ENCODE measurements around the gene SART1. TPM values are rescaled to one million over a fixed set of nuclear protein-coding genes. Genes with fewer than 3 reads are reported as not detected.

SART1 gene
- total and polyA plus RNA-seq, 10 of the 15 experiments (the other 5 are each of a cell fraction or from before 2014, with no cell fraction given), result 6.2 to 60.5 (median 37.4) TPM

DNA sequence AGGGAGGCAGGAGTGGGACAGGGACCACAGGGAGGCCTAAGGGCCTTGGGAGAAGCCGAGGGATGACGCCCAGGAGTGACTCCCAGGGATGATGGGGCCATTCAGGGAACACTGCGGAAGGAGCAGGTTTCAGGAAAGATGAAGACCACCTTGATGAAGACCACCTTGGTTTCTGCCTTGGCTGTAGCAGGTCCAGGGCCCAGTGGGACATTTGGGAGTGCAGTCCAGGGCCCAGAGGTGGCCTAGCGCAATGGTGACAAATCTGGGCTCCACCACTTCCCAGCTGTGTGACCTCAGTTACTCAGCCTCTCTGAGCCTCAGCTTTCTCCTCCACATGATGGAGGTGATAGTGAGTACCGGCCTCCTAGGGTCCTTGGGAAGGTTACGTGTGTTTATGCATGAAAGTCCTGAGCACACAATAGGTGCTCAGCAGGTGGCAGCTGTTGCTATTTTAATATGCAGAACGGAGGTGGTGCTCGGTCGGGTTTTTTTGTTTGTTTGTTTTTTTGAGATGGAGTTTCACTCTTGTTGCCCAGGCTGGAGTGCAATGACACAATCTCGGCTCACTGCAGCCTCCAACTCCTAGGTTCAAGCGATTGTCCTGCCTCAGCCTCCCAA lies 15.5 kb upstream of the SART1 start:
- ChIA-PET SMC1A (ENCODE audit: uncharacterized antibody, unreplicated experiment) (no interaction called here), RAD21 (ENCODE audit: unreplicated experiment) (no interaction called here), POLR2A (no interaction called here), CTCF (interaction anchor here (1.3 kb wide), 1 partner anchor 61 kb away, joined by 3 read pairs; no protein-coding TSS in a partner anchor)
- no peaks in the 10 kb centered on the region for H3K36me3 ChIP-seq (ENCODE audit: control insufficient read depth in 2 of 2, insufficient read depth in 2 of 2, low read length in 1 of 2)
- no peaks in the 10 kb centered on the region for H3K79me2 ChIP-seq (ENCODE audit: control insufficient read depth, insufficient read depth, low read length)
- H3K9ac ChIP-seq (ENCODE audit: control insufficient read depth, insufficient read depth, low read length), result no peak overlapping the region
- intact Hi-C loops (cut with micrococcal nuclease; ENCODE audit: unreplicated experiment), result no loop called here
- no peaks in the 10 kb centered on the region for H4K20me1 ChIP-seq (ENCODE audit: control insufficient read depth, insufficient read depth)
- H3K9me3 ChIP-seq (replicated peaks; ENCODE audit: control insufficient read depth, insufficient read depth, low read length), result no peaks in the 10 kb centered on the region
- TF ChIP-seq MTA2 (IDR thresholded peaks at IDR 0.05; ENCODE audit: low read depth), result no peak
- TF ChIP-seq IRF4 (IDR thresholded peaks at IDR 0.05; ENCODE audit: low read depth, low read length), result no peak
- no peak for TF ChIP-seq ZNF24 (IDR thresholded peaks at IDR 0.05)
- TF ChIP-seq, protein P1, sequence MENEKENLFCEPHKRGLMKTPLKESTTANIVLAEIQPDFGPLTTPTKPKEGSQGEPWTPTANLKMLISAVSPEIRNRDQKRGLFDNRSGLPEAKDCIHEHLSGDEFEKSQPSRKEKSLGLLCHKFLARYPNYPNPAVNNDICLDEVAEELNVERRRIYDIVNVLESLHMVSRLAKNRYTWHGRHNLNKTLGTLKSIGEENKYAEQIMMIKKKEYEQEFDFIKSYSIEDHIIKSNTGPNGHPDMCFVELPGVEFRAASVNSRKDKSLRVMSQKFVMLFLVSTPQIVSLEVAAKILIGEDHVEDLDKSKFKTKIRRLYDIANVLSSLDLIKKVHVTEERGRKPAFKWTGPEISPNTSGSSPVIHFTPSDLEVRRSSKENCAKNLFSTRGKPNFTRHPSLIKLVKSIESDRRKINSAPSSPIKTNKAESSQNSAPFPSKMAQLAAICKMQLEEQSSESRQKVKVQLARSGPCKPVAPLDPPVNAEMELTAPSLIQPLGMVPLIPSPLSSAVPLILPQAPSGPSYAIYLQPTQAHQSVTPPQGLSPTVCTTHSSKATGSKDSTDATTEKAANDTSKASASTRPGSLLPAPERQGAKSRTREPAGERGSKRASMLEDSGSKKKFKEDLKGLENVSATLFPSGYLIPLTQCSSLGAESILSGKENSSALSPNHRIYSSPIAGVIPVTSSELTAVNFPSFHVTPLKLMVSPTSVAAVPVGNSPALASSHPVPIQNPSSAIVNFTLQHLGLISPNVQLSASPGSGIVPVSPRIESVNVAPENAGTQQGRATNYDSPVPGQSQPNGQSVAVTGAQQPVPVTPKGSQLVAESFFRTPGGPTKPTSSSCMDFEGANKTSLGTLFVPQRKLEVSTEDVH (IDR thresholded peaks at IDR 0.05; ENCODE audit: low read depth, partially characterized antibody), result no peak
- TF ChIP-seq TARDBP (IDR thresholded peaks at IDR 0.05; ENCODE audit: borderline replicate concordance), result no peak
- TF ChIP-seq ZNF207 (IDR thresholded peaks at IDR 0.05; ENCODE audit: borderline replicate concordance), result no peak
- TF ChIP-seq, protein P2, sequence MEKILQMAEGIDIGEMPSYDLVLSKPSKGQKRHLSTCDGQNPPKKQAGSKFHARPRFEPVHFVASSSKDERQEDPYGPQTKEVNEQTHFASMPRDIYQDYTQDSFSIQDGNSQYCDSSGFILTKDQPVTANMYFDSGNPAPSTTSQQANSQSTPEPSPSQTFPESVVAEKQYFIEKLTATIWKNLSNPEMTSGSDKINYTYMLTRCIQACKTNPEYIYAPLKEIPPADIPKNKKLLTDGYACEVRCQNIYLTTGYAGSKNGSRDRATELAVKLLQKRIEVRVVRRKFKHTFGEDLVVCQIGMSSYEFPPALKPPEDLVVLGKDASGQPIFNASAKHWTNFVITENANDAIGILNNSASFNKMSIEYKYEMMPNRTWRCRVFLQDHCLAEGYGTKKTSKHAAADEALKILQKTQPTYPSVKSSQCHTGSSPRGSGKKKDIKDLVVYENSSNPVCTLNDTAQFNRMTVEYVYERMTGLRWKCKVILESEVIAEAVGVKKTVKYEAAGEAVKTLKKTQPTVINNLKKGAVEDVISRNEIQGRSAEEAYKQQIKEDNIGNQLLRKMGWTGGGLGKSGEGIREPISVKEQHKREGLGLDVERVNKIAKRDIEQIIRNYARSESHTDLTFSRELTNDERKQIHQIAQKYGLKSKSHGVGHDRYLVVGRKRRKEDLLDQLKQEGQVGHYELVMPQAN (conservative IDR thresholded peaks at IDR 0.05), result no peak
- TF ChIP-seq JUND (IDR thresholded peaks at IDR 0.05; ENCODE audit: low read depth, low read length), result no peak
- no peak for TF ChIP-seq BRCA1 (IDR thresholded peaks at IDR 0.05; ENCODE audit: low read depth, low read length)
- in situ Hi-C loops (cut with MboI), result no loop called here
- H3K27ac ChIP-seq (ENCODE audit: control insufficient read depth, insufficient read depth), result no peak overlapping the region
- WGBS (ENCODE audit: insufficient coverage, insufficient replicate concordance, low lambda C conversion rate, missing lambda C conversion rate), result 53% methylated on average over 11 of the region's 11 CpGs
- H3K4me1 ChIP-seq (ENCODE audit: control insufficient read depth, insufficient read depth, low read length), result peaks cover 8% of the 10 kb centered on the region
- DNase-seq (ENCODE audit: low read depth, low spot score) (no peak), FAIRE-seq (no peak), ATAC-seq (no peak)
- H2AFZ ChIP-seq (ENCODE audit: control insufficient read depth, low read depth, low read length), result no peak overlapping the region
- BruUV-seq (replicated peaks), result no TSS peak
- H3K27me3 ChIP-seq (replicated peaks in 1 of 2; ENCODE audit: control insufficient read depth in 2 of 2, insufficient read depth in 2 of 2, low read length in 1 of 2), result no peaks in the 10 kb centered on the region
- H3K4me3 ChIP-seq, result no peak overlapping the region
- H3K4me2 ChIP-seq (ENCODE audit: control insufficient read depth, insufficient read depth), result no peak overlapping the region

Data from GM12878 (cell line).